Endothelial cell of umbilical vein (primary cell): ENCODE measurements around the gene SOX13. TPM values are rescaled to one million over a fixed set of nuclear protein-coding genes. Genes with fewer than 3 reads are reported as not detected.

Experiments used
- BruUV-seq: library from RNA; stranded (reverse); fragments of 400-500 nt; replicated peaks from 2 replicates; lab custom pipeline; 2021; lab: Mats Ljungman, UMichigan
- CTCF ChIA-PET: fragments of 300-600, 350-600 bp; sonication (Branson Sonifier 250); formaldehyde crosslinking; loops from one replicate; lab custom pipeline; 2021; ENCODE audit warnings: antibody characterized with exemption, inconsistent platforms; lab: Charles Lee
- POLR2A ChIA-PET: fragments of 300-600, 350-600 bp; sonication (Branson Sonifier 250); formaldehyde crosslinking; loops from one replicate; lab custom pipeline; 2021; ENCODE audit warnings: antibody characterized with exemption, inconsistent platforms; lab: Charles Lee
- DNase-seq: peaks from one replicate; pipeline ENCODE4 v3.0.0-alpha.2; 2011; ENCODE audit warnings: low read depth, low spot score
- FAIRE-seq: peaks from 2 replicates; lab custom pipeline; 2011; peaks lifted over from hg19 to GRCh38; lab: Jason Lieb, UNC
- H2AFZ ChIP-seq: 2 replicates; pipeline ENCODE4 v1.6.0; 2012; ENCODE audit warnings: low read depth, low read length, control low read depth, inconsistent platforms
- H3K27ac ChIP-seq: 2 replicates; pipeline ENCODE4 v1.5.1; 2011; ENCODE audit warnings: low read depth, mild to moderate bottlenecking, control low read depth, low read length, moderate library complexity; ENCODE audit not compliant: insufficient read depth
- H3K27me3 ChIP-seq, 2 experiments: 2 replicates each; pipeline versions ENCODE4 v1.6.0 to v1.6.1; 2011; ENCODE audit warnings: low read length in 2 of 2, mixed read lengths in 1 of 2; ENCODE audit not compliant: control insufficient read depth in 2 of 2, insufficient read depth in 2 of 2
- H3K36me3 ChIP-seq, 2 experiments: 2 replicates in 1 of 2; 3 replicates in 1 of 2; pipeline ENCODE4 v1.5.1; 2011; ENCODE audit warnings: low read length in 2 of 2, mild to moderate bottlenecking in 1 of 2, moderate library complexity in 1 of 2; ENCODE audit not compliant: control insufficient read depth in 2 of 2, insufficient read depth in 2 of 2; ENCODE audit errors: extremely low read depth in 1 of 2
- H3K4me1 ChIP-seq: 3 replicates; pipeline ENCODE4 v1.5.1; 2011; ENCODE audit warnings: mild to moderate bottlenecking, low read length; ENCODE audit not compliant: control insufficient read depth, insufficient read depth; ENCODE audit errors: extremely low read depth
- H3K4me2 ChIP-seq: 2 replicates; pipeline ENCODE4 v1.6.1; 2011; ENCODE audit warnings: low read length, control low read depth, mixed read lengths; ENCODE audit not compliant: insufficient read depth
- H3K4me3 ChIP-seq, 3 experiments: fragments of 200-600 bp in 1 of 3; sonication (generic), shearing (Covaris generic) in 1 of 3; replicated peaks in 1 of 3; 2 replicates each; pipeline ENCODE4 v1.5.1; 2011 to 2016; ENCODE audit warnings: control low read depth in 3 of 3, low read length in 3 of 3, mild to moderate bottlenecking in 2 of 3, inconsistent platforms in 1 of 3, low read depth in 1 of 3, moderate library complexity in 1 of 3; ENCODE audit not compliant: insufficient read depth in 1 of 3
- H3K79me2 ChIP-seq: 2 replicates; pipeline ENCODE4 v1.6.0; 2012; ENCODE audit warnings: low read length, inconsistent platforms; ENCODE audit not compliant: control insufficient read depth, insufficient read depth
- H3K9ac ChIP-seq: replicated peaks from 2 replicates; pipeline ENCODE3; 2011; ENCODE audit warnings: low read length, control low read depth; ENCODE audit not compliant: insufficient read depth; ENCODE audit errors: extremely low read depth
- H3K9me1 ChIP-seq: replicated peaks from 3 replicates; pipeline ENCODE4 v1.6.0; 2011; ENCODE audit warnings: mild to moderate bottlenecking, low read length; ENCODE audit not compliant: control insufficient read depth, insufficient read depth; ENCODE audit errors: extremely low read depth
- H3K9me3 ChIP-seq: replicated peaks from 2 replicates; pipeline ENCODE4 v1.5.1; 2012; ENCODE audit warnings: low read length, inconsistent platforms; ENCODE audit not compliant: control insufficient read depth, insufficient read depth
- H4K20me1 ChIP-seq: replicated peaks from 2 replicates; pipeline ENCODE3; 2011; ENCODE audit warnings: mild to moderate bottlenecking, low read length; ENCODE audit not compliant: control insufficient read depth, insufficient read depth; ENCODE audit errors: extremely low read depth
- CTCF ChIP-seq, 2 donors: IDR thresholded peaks; 1 replicate in 1 of 2; 2 replicates in 1 of 2; pipeline ENCODE4 v1.5.1; 2011; ENCODE audit warnings: low read length in 2 of 2, mild to moderate bottlenecking in 2 of 2, moderate library complexity in 2 of 2, control low read depth in 1 of 2, inconsistent platforms in 1 of 2, low read depth in 1 of 2; ENCODE audit not compliant: insufficient read depth in 1 of 2; ENCODE audit errors: extremely low read depth in 1 of 2
- EZH2 ChIP-seq: IDR thresholded peaks from 2 replicates; pipeline ENCODE4 v1.6.1; 2012; ENCODE audit warnings: borderline replicate concordance, low read depth, mild to moderate bottlenecking, moderate library complexity, low read length, inconsistent platforms; ENCODE audit not compliant: severe bottlenecking
- FOS ChIP-seq: IDR thresholded peaks from 2 replicates; pipeline ENCODE4 v1.6.1; 2011; ENCODE audit warnings: mild to moderate bottlenecking, low read length, moderate library complexity, borderline replicate concordance; ENCODE audit not compliant: insufficient read depth
- GATA2 ChIP-seq: IDR thresholded peaks from 2 replicates; pipeline ENCODE4 v1.7.0; 2011; ENCODE audit warnings: low read depth, mild to moderate bottlenecking, moderate library complexity, mixed read lengths, low read length; ENCODE audit not compliant: insufficient read length, insufficient read depth
- JUN ChIP-seq: IDR thresholded peaks from 2 replicates; pipeline ENCODE4 v1.6.1; 2011; ENCODE audit warnings: borderline replicate concordance, low read depth; ENCODE audit not compliant: insufficient read length, insufficient read depth
- MAX ChIP-seq: IDR thresholded peaks from 2 replicates; pipeline ENCODE4 v1.6.1; 2011; ENCODE audit not compliant: insufficient read depth, insufficient read length
- MYC ChIP-seq: IDR thresholded peaks from one replicate; pipeline ENCODE4 v1.6.1; 2011; ENCODE audit warnings: mild to moderate bottlenecking, low read depth, low read length
- POLR2A ChIP-seq: IDR thresholded peaks from 2 replicates; pipeline ENCODE4 v1.6.1; 2012; ENCODE audit warnings: low read depth, mild to moderate bottlenecking, control low read depth, low read length
- POLR2AphosphoS5 ChIP-seq: IDR thresholded peaks from 2 replicates; pipeline ENCODE4 v1.6.1; 2012; ENCODE audit warnings: low read depth, mild to moderate bottlenecking, control low read depth, low read length, moderate library complexity; ENCODE audit not compliant: insufficient read depth
- dilution Hi-C: fragments of 300-500 bp; cut with MboI; formaldehyde crosslinking; loops from one replicate; pipeline ENCODE4 v1.15.0; 2019; ENCODE audit warnings: low sequenced_read_pairs; ENCODE audit not compliant: extremely low pct_ligation_motif_present
- intact Hi-C: fragments of 100-400 bp; cut with micrococcal nuclease; formaldehyde crosslinking; loops from one replicate; pipeline ENCODE4 v1.10.0; 2022
- polyA plus RNA-seq, 4 experiments: library from polyadenylated mRNA; depleted of rRNA in 3 of 4; stranded (reverse) in 3 of 4; unstranded in 1 of 4; fragments of >200 nt; gene quantifications; 2 replicates each; pipeline versions ENCODE4 v1.2.1 to v1.2.3, GENCODE V29; 2011 to 2012; ENCODE audit warnings: missing spikeins in 1 of 4
- total RNA-seq: library from RNA; stranded (reverse); gene quantifications from 2 replicates; pipeline ENCODE4 v1.2.3, GENCODE V29; 2021

The SOX13 gene
- total and polyA plus RNA-seq, 2 donors (not counting 3 experiments of a cell fraction or from before 2014, with no cell fraction given): 40.8 to 57.7 TPM

GRCh38 chr1:204096931-204097330 is 24.0 kb downstream of the SOX13 start:
- H3K27me3 ChIP-seq: no peaks in the 10 kb centered on the region
- H3K9me1 ChIP-seq: no peaks in the 10 kb centered on the region
- DNase-seq (no peak), FAIRE-seq (no peak)
- ChIA-PET CTCF (no interaction called here), POLR2A (no interaction called here)
- dilution Hi-C loops (no loop called here), intact Hi-C loops (no loop called here)
- no peak overlapping the region for H3K4me3 ChIP-seq
- H3K4me1 ChIP-seq: peaks cover 15% of the 10 kb centered on the region
- H3K9me3 ChIP-seq: no peaks in the 10 kb centered on the region
- no peak overlapping the region for H3K9ac ChIP-seq
- H3K27ac ChIP-seq: no peak overlapping the region
- H4K20me1 ChIP-seq: no peaks in the 10 kb centered on the region
- peaks cover 25% of the 10 kb centered on the region for H3K79me2 ChIP-seq
- TF ChIP-seq GATA2 (no peak), CTCF (IDR thresholded peaks at IDR 0.05; ENCODE audit: extremely low read depth in 1 of 2, insufficient read depth in 1 of 2, low read depth in 1 of 2, low read length in 2 of 2) (no peak)
- no peaks in the 10 kb centered on the region for H3K36me3 ChIP-seq
- H2AFZ ChIP-seq: no peak overlapping the region
- H3K4me2 ChIP-seq: no peak overlapping the region
- no TSS peak for BruUV-seq

GRCh38 chr1:204098683-204099082 is 25.8 kb downstream of the SOX13 start:
- ChIA-PET POLR2A (no interaction called here), CTCF (interaction anchor here (1.1 to 6.8 kb wide), 3 partner anchors 10 to 227 kb away, joined by 3 to 50 read pairs (median 9); no protein-coding TSS in a partner anchor)
- FAIRE-seq (no peak), DNase-seq (no peak)
- Histone ChIP-seq H3K36me3 (no peaks in the 10 kb centered on the region), H4K20me1 (no peaks in the 10 kb centered on the region), H3K79me2 (peaks cover 23% of the 10 kb centered on the region), H3K9ac (no peak overlapping the region), H3K9me3 (no peaks in the 10 kb centered on the region), H3K27ac (no peak overlapping the region), H3K9me1 (no peaks in the 10 kb centered on the region), H3K4me2 (no peak overlapping the region), H3K4me1 (peaks cover 33% of the 10 kb centered on the region), H2AFZ (no peak overlapping the region), H3K4me3 (no peak overlapping the region), H3K27me3 (no peaks in the 10 kb centered on the region)
- no TSS peak for BruUV-seq
- TF ChIP-seq JUN (no peak), EZH2 (no peak), POLR2AphosphoS5 (no peak), FOS (no peak), POLR2A (no peak), MYC (no peak), CTCF (IDR thresholded peaks at IDR 0.05; ENCODE audit: extremely low read depth in 1 of 2, insufficient read depth in 1 of 2, low read depth in 1 of 2, low read length in 2 of 2) (no peak), GATA2 (no peak), MAX (no peak)
- dilution Hi-C loops: no loop called here
- intact Hi-C loops: no loop called here
